ENCODE data around the gene NHLH1. TPM values are rescaled to one million over a fixed set of nuclear protein-coding genes. Genes with fewer than 3 reads are reported as not detected.

The NHLH1 gene
- polyA plus RNA-seq, 1 donor: 0.59 TPM

DNA sequence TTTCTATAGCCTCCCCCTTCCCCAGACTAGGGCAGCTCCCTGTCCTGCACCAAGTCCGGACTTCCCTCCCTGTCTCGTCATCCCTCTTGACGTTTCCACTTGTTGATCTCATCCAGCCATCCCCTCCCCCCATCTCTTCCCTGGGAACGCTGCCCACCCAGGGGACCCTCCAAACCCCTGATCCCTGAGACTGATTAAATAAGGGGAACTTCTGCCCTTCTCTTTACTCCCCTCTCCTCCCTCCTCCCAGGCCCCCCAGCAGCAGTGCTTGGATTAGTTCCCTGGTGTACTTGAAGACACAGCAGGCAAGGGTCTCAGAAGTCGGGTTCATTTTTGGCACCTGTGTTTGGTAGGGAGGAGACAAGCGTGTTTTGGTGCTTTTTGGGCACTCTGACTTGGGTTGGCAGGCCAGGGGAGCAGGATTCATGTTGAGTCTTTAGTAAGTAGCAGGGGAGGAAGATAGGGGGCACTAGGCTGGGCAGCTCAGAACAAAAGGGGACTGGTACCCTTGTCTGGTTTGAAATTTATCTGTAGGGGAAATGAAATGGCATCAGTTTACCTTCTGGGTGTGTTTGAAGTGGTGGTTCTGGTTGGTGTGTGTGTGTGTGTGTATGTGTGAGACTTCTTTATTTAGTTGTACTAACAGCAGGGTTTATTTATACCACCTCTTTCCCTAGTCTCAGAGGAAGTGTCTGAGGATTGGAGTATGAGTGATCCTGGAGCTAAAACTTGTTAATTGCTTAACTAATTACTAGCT lies 44.6 kb downstream of the NHLH1 start:
- DNase-seq (ENCODE audit: low read depth): no peak

DNA sequence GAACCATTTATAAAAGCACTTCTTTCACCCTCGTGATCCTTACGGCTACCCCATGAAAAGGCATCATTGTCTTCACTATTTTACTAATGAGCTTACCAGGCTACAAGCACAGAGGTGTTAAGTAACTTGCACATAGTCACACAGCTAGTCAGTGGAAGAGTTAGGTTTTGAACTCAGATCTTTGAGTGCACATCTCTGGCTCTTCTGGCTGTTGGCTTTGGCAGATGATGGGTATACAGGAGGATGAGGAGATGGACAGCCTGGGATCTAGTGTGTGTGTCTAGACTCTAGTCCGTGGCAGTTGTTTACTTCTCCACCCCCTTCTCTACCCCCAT lies 45.1 kb downstream of the NHLH1 start:
- no peak for DNase-seq (ENCODE audit: low read depth)

- no peak for DNase-seq (ENCODE audit: low read depth)
Measured at GRCh38 chr1:160413716-160414115, 46.8 kb downstream of the NHLH1 start.

DNA sequence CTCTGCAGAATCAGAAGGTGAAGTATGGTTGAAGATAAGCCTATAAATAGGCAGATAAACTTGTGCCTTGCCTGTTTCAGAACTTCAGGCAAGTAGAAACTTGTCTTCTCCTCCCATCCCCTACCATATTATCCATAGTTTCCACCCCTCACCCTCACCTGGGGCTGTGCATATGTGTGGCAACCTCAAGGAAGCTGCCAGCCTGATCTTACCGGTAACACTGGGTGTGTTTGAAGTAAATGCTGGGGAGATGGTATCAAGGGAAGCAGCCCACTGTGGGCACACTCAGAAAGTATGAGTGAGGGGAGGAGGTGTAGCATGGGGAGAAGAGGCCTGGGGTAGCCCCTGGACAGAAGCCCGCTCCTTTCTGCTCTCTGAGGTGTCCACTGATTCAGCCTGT lies 48.0 kb downstream of the NHLH1 start:
- no peak for DNase-seq (ENCODE audit: low read depth)

GRCh38 chr1:160415696-160416290 lies 48.9 kb downstream of the NHLH1 start:
- no peak for DNase-seq (ENCODE audit: low read depth)

DNA sequence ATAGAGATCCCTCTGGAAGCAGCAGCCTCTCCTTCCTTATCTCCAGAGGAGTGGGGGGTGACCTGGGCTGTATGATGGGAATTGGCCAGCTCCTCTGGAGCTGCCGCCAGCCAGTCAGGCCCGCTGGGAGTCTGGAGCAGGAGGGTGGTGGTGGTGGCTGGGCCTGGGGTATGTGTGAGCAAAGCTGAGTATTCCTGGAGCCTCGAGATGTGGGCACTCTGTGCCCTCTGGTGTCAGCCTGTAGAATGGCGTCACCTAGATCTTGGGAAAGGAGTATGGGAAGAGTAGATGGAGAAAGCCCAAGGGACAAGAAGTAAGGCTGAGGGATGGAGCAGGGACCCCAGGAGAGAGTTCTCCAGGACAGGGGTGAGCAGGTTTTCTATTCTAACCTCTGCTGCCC lies 49.5 kb downstream of the NHLH1 start:
- DNase-seq (ENCODE audit: low read depth): no peak

GRCh38 chr1:160418483-160418882 lies 51.6 kb downstream of the NHLH1 start:
- no peak for DNase-seq (ENCODE audit: low read depth)

DNA sequence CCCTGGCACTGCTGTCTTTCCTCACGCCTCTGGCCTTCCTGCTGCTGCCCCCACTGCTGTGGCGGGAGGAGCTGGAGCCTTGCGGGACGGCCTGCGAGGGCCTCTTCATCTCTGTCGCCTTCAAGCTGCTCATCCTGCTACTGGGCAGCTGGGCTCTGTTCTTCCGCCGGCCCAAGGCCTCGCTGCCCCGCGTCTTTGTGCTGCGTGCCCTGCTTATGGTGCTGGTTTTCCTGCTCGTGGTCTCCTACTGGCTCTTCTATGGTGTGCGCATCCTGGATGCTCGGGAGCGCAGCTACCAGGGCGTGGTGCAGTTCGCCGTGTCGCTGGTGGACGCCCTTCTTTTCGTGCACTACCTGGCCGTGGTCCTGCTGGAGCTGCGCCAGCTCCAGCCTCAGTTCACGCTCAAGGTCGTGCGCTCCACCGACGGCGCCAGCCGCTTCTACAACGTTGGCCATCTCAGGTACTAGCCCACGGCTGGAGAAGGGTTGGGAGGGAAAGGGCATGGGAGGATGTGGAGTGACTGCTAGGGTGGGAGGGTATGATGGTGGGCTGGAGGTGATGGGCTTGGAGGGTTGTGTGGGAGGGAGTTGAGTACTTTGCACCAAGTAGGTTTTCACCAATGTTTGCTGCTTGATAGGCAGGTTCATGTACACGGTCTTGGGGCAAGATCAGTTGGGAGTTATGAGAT lies 52.4 kb downstream of the NHLH1 start:
- no peak for DNase-seq (ENCODE audit: low read depth)

DNA sequence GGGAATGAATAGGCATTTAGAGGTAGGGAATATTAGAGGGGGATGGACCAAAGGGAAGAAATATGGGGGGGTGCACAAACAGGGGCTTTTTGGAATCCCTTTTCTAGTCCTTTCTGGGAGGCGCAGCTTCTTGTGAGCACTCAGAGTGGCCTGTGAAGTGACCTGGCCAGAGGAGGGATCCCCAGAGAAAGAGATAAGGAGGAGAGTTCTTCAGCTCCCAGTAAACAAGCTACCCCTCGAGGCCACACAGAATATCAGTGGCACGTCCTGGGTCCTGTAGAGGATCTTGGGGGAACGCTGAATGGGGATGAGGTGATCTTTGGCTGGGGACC lies 52.9 kb downstream of the NHLH1 start:
- no peak for DNase-seq (ENCODE audit: low read depth)

- no peak for DNase-seq (ENCODE audit: low read depth)
Measured at GRCh38 chr1:160420881-160421842, 54.3 kb downstream of the NHLH1 start.

DNA sequence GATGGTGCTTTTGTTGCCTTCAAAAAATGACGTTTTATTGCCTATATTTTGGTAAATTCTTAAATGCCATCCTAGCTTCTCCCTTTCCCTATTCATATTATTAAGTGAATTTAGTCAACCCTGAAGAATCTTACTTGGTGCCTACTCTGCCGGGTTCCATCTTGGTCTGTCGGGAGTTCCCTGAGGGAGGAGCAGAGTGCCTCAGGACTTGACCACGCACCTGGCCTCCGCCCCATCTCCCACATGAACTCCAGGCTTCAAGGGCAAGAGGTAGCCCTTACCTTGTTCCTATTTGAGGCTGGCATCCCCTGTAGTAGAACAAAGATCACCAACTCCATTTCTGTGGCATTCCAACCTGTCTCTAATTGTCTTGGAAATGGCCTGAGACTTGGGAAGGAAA lies 55.0 kb downstream of the NHLH1 start:
- DNase-seq (ENCODE audit: low read depth): no peak

Other genes starting within 250 kb of the NHLH1 start
- 2.8 TPM for gene ATP1A4, start 215.5 kb upstream of the NHLH1 start, polyA plus RNA-seq (ENCODE audit: insufficient read length)
- 1,211 TPM for gene CASQ1, start 176.5 kb upstream of the NHLH1 start, polyA plus RNA-seq (ENCODE audit: insufficient read length)
- gene PEA15, start 161.7 kb upstream of the NHLH1 start, polyA plus RNA-seq (ENCODE audit: insufficient read length): 115 TPM
- gene DCAF8, start 104.5 kb upstream of the NHLH1 start, polyA plus RNA-seq (ENCODE audit: insufficient read length): 110 TPM
- 43.2 TPM for gene PEX19, start 81.9 kb upstream of the NHLH1 start, polyA plus RNA-seq (ENCODE audit: insufficient read length)
- 126 TPM for gene COPA, start 23.8 kb upstream of the NHLH1 start, polyA plus RNA-seq (ENCODE audit: insufficient read length)
- gene NCSTN, start 23.7 kb upstream of the NHLH1 start, polyA plus RNA-seq (ENCODE audit: insufficient read length): 95.4 TPM
- gene VANGL2, start 33.5 kb downstream of the NHLH1 start, polyA plus RNA-seq (ENCODE audit: insufficient read length): 8.6 TPM
- gene SLAMF6, start 156.2 kb downstream of the NHLH1 start, polyA plus RNA-seq (ENCODE audit: insufficient read length): 0.16 TPM
- 1.5 TPM for gene CD84, start 212.4 kb downstream of the NHLH1 start, polyA plus RNA-seq (ENCODE audit: insufficient read length)